Measurements from ENCODE around the gene TMEM115. TPM values are rescaled to one million over a fixed set of nuclear protein-coding genes. Genes with fewer than 3 reads are reported as not detected.
"Not testable (repeated sequence)": the region's sequence is repeated elsewhere in the genome, so short reads cannot be mapped to it uniquely, and the experiment has no call there.

TMEM115 gene
- total RNA-seq, 1 donor from 2014 or later = 18.3 TPM

DNA sequence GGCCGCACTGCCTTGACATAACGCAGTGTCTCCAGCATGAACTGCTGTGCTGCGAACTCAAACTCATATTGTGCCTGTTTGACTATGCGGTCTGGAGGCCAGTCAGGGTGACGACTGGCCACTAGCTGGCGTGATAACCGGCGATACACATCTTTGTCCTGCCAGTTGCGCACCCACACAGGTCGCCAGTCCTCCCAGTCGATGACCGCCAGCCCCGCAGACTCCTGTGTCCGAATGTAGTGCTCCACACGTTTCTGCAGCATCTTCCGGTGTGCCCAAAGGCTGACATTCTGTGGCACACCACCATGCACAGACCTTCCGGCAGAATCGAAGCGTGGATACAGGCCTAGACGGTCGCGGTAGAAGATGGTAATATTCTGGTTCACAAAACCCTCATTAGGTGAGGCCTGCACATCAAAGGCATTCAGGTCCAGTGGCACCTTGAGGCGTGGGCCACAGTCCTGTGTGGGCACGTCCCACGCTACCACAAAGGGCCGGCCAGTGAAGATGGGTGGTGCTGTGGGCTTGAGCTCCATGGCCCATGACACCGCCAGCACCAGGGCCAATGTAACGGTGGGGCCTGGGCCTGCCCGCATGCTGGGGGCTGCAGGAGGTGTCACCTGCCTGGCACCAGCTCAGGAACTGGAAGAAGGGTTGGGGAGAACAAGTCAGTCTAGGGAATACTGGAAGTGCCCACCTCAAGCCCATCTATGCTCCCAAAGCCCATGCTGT is 39.3 kb downstream of the TMEM115 start:
- DNase-seq (ENCODE audit: low spot score in 2 of 2) (no peak), FAIRE-seq (no peak)

- DNase-seq (ENCODE audit: low spot score in 2 of 2) (no peak), FAIRE-seq (no peak)
These were observed 40.0 kb downstream of the TMEM115 start for GRCh38 chr3:50319181-50319893.

GRCh38 chr3:50318615-50319014 is 40.7 kb downstream of the TMEM115 start:
- no peak for DNase-seq (ENCODE audit: low spot score in 2 of 2)
- no peak for FAIRE-seq

GRCh38 chr3:50318163-50318562 is 41.2 kb downstream of the TMEM115 start:
- FAIRE-seq = no peak
- DNase-seq (ENCODE audit: low spot score in 2 of 2) = no peak

DNA sequence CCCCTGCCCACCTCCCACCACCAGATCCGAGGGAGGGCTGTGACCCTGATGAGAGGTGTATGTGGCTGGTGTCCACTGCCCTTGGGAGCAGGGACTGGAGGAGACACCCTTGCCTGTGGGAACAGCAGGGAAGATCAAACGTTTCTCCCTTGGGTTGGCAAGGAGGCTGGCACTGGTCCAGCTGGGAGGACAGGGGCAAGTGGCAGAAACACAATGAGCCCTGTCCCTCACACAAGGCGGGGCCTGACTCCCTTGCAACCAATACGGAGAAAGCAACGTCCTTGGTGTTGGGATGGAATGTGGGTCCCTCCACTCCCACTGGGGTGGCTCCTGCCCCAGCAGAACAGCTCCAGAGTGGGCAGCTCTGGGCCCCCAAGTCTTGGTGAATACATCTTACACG is 42.0 kb downstream of the TMEM115 start:
- FAIRE-seq (no peak), DNase-seq (ENCODE audit: low spot score in 2 of 2) (no peak)

DNA sequence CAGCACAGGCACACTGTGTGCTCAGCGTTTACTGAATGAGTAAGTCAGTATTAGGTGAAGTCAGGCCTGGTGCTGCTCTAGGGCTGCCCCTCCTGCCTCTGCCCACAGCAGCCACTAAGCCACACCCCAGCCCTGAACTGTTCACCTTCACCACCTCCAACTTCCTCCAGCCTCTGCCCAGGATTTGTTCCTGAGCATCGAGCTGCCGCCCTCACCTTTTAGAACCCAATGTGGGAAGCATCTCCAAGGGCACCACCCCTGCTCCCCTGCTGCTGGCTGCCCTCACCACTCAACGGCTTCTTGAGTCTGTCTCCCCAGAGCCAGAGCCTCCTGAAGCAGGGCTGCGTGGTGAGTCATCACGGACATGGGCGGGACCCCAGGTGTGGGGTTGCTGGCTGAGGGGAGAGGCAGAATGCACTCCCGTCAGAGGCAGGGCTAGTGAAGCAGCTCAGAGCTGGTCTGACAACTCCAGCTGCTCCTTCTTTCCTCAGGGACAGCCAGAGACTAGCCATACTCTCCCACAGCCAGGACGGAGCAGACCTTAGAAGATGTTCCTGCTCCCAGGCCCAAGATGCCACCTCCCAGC is 42.6 kb downstream of the TMEM115 start:
- DNase-seq (ENCODE audit: low spot score in 2 of 2) (no peak), FAIRE-seq (no peak)

DNA sequence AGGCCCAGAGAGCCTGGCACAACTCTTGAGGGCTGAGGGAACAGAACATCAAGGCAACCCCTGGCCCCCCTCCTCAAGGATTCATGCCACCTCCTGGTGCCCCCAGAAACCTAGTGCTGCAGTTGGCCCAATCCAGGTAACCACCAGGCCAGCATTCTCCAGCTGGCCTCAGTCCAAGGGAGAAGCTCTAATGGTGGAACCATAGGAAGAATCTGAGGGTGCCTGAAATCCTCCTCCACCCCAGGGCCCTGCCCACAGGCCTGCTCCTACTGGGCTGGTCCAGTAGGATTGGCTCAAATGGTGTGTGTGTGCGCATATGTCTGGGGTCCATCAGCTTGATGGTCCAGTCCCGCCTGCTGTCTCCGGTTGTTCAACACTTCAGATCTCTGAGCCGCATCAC is 44.5 kb downstream of the TMEM115 start:
- no peak for FAIRE-seq
- DNase-seq (ENCODE audit: low spot score in 2 of 2) = no peak

GRCh38 chr3:50314342-50314741 is 45.0 kb downstream of the TMEM115 start:
- DNase-seq (ENCODE audit: low spot score in 2 of 2) = no peak
- FAIRE-seq = no peak

DNA sequence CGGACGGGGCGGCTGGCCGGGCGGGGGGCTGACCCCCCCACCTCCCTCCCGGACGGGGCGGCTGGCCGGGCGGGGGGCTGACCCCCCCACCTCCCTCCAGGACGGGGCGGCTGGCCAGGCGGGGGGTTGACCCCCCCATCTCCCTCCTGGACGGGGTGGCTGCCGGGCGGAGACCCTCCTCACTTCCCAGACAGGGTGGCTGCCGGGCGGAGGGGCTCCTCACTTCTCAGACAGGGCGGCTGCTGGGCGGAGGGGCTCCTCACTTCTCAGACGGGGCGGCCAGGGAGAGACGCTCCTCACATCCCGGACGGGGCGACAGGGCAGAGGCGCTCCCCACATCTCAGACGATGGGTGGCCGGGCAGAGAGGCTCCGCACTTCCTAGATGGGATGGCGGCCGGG is 47.3 kb downstream of the TMEM115 start:
- DNase-seq (ENCODE audit: low spot score in 2 of 2); FAIRE-seq: not testable (repeated sequence)

Other genes with a start within 250 kb of the TMEM115 start
- 9.4 TPM for gene SEMA3F, start 204.2 kb downstream of the TMEM115 start, total RNA-seq
- not detected for gene GNAT1, start 167.9 kb downstream of the TMEM115 start, total RNA-seq
- 2.0 TPM for gene SLC38A3, start 154.2 kb downstream of the TMEM115 start, total RNA-seq
- gene GNAI2, start 123.3 kb downstream of the TMEM115 start, total RNA-seq = 97.0 TPM
- 2.4 TPM for gene SEMA3B, start 90.4 kb downstream of the TMEM115 start, total RNA-seq
- 0.82 TPM for gene LSMEM2, start 80.4 kb downstream of the TMEM115 start, total RNA-seq
- 17.9 TPM for gene IFRD2, start 67.1 kb downstream of the TMEM115 start, total RNA-seq
- 3.7 TPM for gene HYAL3, start 60.1 kb downstream of the TMEM115 start, total RNA-seq
- 5.3 TPM for gene NAA80, start 60.1 kb downstream of the TMEM115 start, total RNA-seq
- gene HYAL1, start 55.9 kb downstream of the TMEM115 start, total RNA-seq = 0.41 TPM
- gene HYAL2, start 36.8 kb downstream of the TMEM115 start, total RNA-seq = 35.9 TPM
- gene TUSC2, start 31.3 kb downstream of the TMEM115 start, total RNA-seq = 16.7 TPM
- gene RASSF1, start 18.7 kb downstream of the TMEM115 start, total RNA-seq = 12.6 TPM
- gene ZMYND10, start 13.8 kb downstream of the TMEM115 start, total RNA-seq = 3.7 TPM
- gene NPRL2, start 8.7 kb downstream of the TMEM115 start, total RNA-seq = 20.8 TPM
- 11.0 TPM for gene CYB561D2, start 8.7 kb downstream of the TMEM115 start, total RNA-seq
- 2.4 TPM for gene CACNA2D2, start 144.1 kb upstream of the TMEM115 start, total RNA-seq
- 12.6 TPM for gene C3orf18, start 208.2 kb upstream of the TMEM115 start, total RNA-seq
- 4.5 TPM for gene HEMK1, start 210.0 kb upstream of the TMEM115 start, total RNA-seq